Body of pancreas (tissue), 4 donors: ENCODE measurements around the gene VAPA. TPM values are rescaled to one million over a fixed set of nuclear protein-coding genes. Genes with fewer than 3 reads are reported as not detected.

Source experiments
- ATAC-seq: fragments of 150-250 bp; one replicate; pipeline ENCODE4 v1.9.1; 2016
- DNase-seq, 4 donors: peaks; one replicate each; pipeline ENCODE4 v3.0.0-alpha.2; 2019
- H3K27ac ChIP-seq, 4 donors: fragments of 200-600 bp; sonication (generic); 1 replicate in 3 of 4; 2 replicates in 1 of 4; pipeline versions ENCODE4 v1.5.1 to v1.6.1; 2016 to 2019; ENCODE audit warnings: mild to moderate bottlenecking in 1 of 4, mixed read lengths in 1 of 4, moderate library complexity in 1 of 4
- H3K27me3 ChIP-seq, 2 donors: fragments of 200-600 bp; sonication (generic); one replicate each; pipeline ENCODE4 v1.6.0; 2016; ENCODE audit warnings: mild to moderate bottlenecking in 1 of 2
- H3K36me3 ChIP-seq, 2 donors: fragments of 200-600 bp; sonication (generic); replicated peaks in 1 of 2; 2 replicates each; pipeline ENCODE4 v1.5.1; 2016; ENCODE audit warnings: low read depth in 2 of 2; ENCODE audit not compliant: insufficient read depth in 1 of 2
- H3K4me1 ChIP-seq: fragments of 200-600 bp; sonication (generic); one replicate; pipeline ENCODE4 v1.6.0; 2016
- H3K4me3 ChIP-seq, 2 donors: fragments of 200-600 bp; sonication (generic); 1 replicate in 1 of 2; 2 replicates in 1 of 2; pipeline ENCODE4 v1.5.1; 2016 to 2019
- H3K9me3 ChIP-seq, 3 donors: fragments of 200-600 bp; sonication (generic); 1 replicate in 2 of 3; 2 replicates in 1 of 3; pipeline ENCODE4 v1.5.1; 2016
- POLR2A ChIP-seq, 3 donors: fragments of 450-650 bp; IDR thresholded peaks; one replicate each; pipeline ENCODE4 v1.6.1; 2016; ENCODE audit warnings: antibody characterized with exemption in 3 of 3, mild to moderate bottlenecking in 2 of 3
- WGBS, 2 donors: methylation state at CpG; one replicate each; pipeline ENCODE4 v1.1.5; 2017; 5-methylcytosine and 5-hydroxymethylcytosine counted together
- intact Hi-C: fragments of 100-400 bp; cut with DNase I; formaldehyde crosslinking; loops from one replicate; pipeline ENCODE4 v1.15.1; 2023
- total RNA-seq, 2 donors: library from RNA; depleted of rRNA; stranded (reverse); fragments of >200 nt; gene quantifications; one replicate each; pipeline ENCODE4 v1.1.0, GENCODE V29; 2016
- TF ChIP-seq, protein P1 (sequence below), 7 experiments: fragments of 450-650 bp in 4 of 7; fragments of 200-600 bp in 3 of 7; sonication (generic) in 3 of 7; IDR thresholded peaks; one replicate each; pipeline ENCODE4 v1.5.1; 2016 to 2019; ENCODE audit warnings: antibody characterized with exemption in 7 of 7

Gene VAPA
- total RNA-seq, 2 donors from 2014 or later: 58.7 to 113 TPM

DNA sequence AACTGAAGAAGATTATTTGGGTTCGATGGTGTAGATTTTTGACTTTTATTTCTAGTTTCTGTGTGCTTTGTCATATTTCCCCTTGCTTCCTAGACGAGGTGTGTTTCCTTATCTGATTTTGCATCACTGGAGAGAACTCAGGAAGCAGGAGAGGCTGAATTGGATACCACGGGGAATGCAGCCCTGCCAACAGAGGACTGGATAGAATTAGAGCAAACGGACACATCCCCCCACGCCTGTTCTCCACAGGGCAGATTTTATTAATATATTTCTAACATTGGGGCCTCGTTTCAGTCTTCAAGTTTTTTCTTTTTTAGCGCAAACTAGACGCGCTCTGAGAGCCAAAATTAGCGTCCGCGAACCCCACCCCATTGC is 678 bp upstream of the VAPA start:
- Histone ChIP-seq H3K27ac (peak overlapping the region; percentile 98 to 100 (median 100)), H3K27me3 (no peaks in the 10 kb centered on the region), H3K36me3 (no peaks in the 10 kb centered on the region), H3K4me3 (peak overlapping the region in 1 of 2 donors; percentile 82), H3K9me3 (no peaks in the 10 kb centered on the region), H3K4me1 (peaks cover 32% of the 10 kb centered on the region)
- DNase-seq (no peak), ATAC-seq (no peak)
- 7% methylated on average over 12 of the region's 12 CpGs for WGBS, 2 donors
- intact Hi-C loops: no loop called here
- TF ChIP-seq POLR2A (IDR thresholded peaks at IDR 0.05): no peak
- TF ChIP-seq, protein P1, sequence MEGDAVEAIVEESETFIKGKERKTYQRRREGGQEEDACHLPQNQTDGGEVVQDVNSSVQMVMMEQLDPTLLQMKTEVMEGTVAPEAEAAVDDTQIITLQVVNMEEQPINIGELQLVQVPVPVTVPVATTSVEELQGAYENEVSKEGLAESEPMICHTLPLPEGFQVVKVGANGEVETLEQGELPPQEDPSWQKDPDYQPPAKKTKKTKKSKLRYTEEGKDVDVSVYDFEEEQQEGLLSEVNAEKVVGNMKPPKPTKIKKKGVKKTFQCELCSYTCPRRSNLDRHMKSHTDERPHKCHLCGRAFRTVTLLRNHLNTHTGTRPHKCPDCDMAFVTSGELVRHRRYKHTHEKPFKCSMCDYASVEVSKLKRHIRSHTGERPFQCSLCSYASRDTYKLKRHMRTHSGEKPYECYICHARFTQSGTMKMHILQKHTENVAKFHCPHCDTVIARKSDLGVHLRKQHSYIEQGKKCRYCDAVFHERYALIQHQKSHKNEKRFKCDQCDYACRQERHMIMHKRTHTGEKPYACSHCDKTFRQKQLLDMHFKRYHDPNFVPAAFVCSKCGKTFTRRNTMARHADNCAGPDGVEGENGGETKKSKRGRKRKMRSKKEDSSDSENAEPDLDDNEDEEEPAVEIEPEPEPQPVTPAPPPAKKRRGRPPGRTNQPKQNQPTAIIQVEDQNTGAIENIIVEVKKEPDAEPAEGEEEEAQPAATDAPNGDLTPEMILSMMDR (IDR thresholded peaks at IDR 0.05): no peak

DNA sequence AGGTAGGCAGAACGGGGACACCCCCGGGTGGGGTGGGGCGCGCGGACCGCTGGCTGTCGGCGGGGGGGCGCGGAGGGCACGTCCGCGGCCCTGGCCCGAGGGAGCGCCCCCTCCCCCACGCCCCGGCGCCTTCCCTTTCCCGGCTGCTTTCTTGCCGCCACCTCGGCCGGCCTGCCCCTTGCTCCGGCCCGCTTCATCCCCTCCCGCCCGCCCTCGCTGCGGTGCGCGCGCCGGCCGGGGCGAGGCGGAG is 443 bp downstream of the VAPA start:
- intact Hi-C loops: no loop called here

DNA sequence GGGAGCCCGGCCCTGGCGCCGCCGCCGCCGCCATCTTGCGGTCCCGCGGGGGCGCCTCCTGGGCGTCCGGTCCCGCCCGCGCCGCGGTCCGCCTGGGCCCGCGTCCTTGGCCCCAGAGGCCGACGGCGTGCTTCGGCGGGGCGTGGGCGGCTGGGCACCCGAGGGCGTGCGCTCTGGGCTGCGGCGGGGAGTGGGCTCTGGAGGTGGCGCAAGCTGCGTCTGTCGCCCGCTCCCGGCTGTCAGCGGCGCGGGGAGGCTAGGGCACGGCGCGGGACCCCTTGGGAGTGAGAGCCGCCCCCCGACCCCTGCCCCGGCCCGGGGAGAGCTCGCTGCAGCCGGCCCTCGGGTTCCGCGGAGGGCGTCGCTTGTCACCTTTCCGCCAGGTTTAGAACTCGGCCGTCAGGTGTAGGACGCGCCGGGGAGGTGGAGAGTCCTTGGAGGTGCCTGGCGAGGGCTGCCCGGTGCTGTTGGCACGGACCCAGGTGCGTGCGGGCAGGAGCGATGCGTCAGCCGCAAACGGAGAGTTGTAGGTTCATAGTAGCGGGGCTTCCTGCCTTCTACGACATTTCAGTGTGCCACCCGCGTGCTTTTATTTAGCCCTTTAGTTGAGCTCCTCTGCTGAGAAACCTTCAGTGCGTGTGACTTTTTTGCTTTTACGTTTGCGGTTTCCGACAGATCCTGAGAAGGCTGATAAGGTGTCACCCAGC is 921 bp downstream of the VAPA start:
- Histone ChIP-seq H3K27ac (peak overlapping the region; percentile 98 to 100 (median 100)), H3K9me3 (no peaks in the 10 kb centered on the region), H3K36me3 (no peaks in the 10 kb centered on the region), H3K27me3 (no peaks in the 10 kb centered on the region), H3K4me1 (peaks cover 48% of the 10 kb centered on the region), H3K4me3 (peak overlapping the region; percentile 68 to 80)
- ATAC-seq (peak; percentile 54), DNase-seq (peak; percentile 89 to 91 (median 90))
- peak; percentile 82 to 90 (median 86) for TF ChIP-seq POLR2A (IDR thresholded peaks at IDR 0.05)
- TF ChIP-seq, protein P1 (IDR thresholded peaks at IDR 0.05): no peak
- intact Hi-C loops: no loop called here
- 0% methylated on average over 9 to 68 of the region's 77 CpGs for WGBS, 2 donors

More for the DNA sequence above, 443 bp downstream of the VAPA start:
- Histone ChIP-seq H3K4me1 (peaks cover 43% of the 10 kb centered on the region), H3K27ac (peak overlapping the region; percentile 98 to 100 (median 100)), H3K9me3 (no peaks in the 10 kb centered on the region), H3K4me3 (peak overlapping the region; percentile 82 to 97), H3K27me3 (no peaks in the 10 kb centered on the region), H3K36me3 (no peaks in the 10 kb centered on the region)
- 0% methylated on average over 14 of the region's 35 CpGs; no CpG with 5 or more reads in 1 of the 2 donors for WGBS, 2 donors
- TF ChIP-seq, protein P1 (IDR thresholded peaks at IDR 0.05): no peak
- TF ChIP-seq POLR2A (IDR thresholded peaks at IDR 0.05): no peak
- DNase-seq: no peak
- ATAC-seq: no peak

DNA sequence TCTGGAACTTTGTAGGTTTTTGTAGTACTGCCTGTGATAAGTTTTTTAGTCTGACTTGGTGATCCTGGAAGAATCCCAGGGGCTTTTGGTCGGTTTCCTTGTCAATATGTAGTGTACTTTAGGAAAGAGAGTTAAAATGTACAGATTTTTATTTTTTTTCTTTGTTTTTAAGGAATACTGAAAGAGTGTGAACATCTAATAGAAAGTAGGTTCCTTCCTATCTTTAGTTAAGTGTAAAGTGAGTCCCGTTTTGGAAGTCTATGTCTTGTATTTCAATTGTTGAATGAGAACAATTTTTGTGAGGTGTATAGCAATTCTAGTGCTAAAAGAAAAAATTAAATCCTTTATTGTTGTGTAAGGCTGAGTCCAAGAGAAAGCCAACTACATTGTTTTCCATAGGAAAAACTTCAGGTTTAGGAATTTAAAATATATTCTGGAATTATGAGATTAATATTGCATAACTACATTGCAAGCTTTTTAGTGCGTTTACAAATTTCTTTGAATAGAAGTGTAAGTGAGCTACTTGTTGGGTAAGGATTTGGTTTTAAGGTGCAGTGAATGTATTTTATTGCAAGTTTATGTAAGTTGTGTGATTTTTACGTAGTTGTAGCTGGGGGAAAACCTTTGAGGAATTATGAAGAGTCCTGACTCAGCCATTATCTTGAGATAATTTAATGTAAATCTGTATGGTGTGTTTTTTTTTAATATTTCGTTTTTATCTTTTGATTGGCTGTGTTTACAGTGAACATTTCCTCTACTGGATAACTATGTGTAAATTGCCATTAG is 1.7 kb downstream of the VAPA start:
- Histone ChIP-seq H3K36me3 (no peaks in the 10 kb centered on the region), H3K9me3 (no peaks in the 10 kb centered on the region), H3K27me3 (no peaks in the 10 kb centered on the region), H3K27ac (peak overlapping the region; percentile 98 to 100 (median 100)), H3K4me1 (peaks cover 55% of the 10 kb centered on the region), H3K4me3 (peak overlapping the region; percentile 68 to 80)
- WGBS, 2 donors: 2 to 4% methylated on average over 5 of the region's 5 CpGs
- intact Hi-C loops: no loop called here
- ATAC-seq (no peak), DNase-seq (no peak)
- TF ChIP-seq POLR2A (IDR thresholded peaks at IDR 0.05): no peak
- TF ChIP-seq, protein P1 (IDR thresholded peaks at IDR 0.05): no peak
